Heart left ventricle (tissue), 16 donors: ENCODE measurements around the gene GOLGA3. TPM values are rescaled to one million over a fixed set of nuclear protein-coding genes. Genes with fewer than 3 reads are reported as not detected.
"Not testable (repeated sequence)": the region's sequence is repeated elsewhere in the genome, so short reads cannot be mapped to it uniquely, and the experiment has no call there.

Experiments used
- ATAC-seq, 4 donors: fragments of 200-7000 bp; cut with Tn5 transposase; one replicate each; pipeline ENCODE4 v1.9.1; 2020 to 2022; ENCODE audit warnings: moderate library complexity in 4 of 4, mild to moderate bottlenecking in 3 of 4, moderate number of reproducible peaks in 1 of 4
- DNase-seq, 5 donors: peaks; one replicate each; pipeline ENCODE4 v3.0.0-alpha.2; 2020
- H3K27ac ChIP-seq, 12 donors: fragments of 200-600 bp; sonication (generic) in 4 of 12; one replicate each; pipeline versions ENCODE4 v1.5.0 to v1.8.0; 2016 to 2022; ENCODE audit warnings: mild to moderate bottlenecking in 2 of 12
- H3K27me3 ChIP-seq, 9 donors: fragments of 200-600 bp; sonication (generic) in 2 of 9; one replicate each; pipeline versions ENCODE4 v1.5.1 to v1.8.0; 2016 to 2022; ENCODE audit warnings: mild to moderate bottlenecking in 3 of 9
- H3K36me3 ChIP-seq, 9 donors: fragments of 200-600 bp; sonication (generic) in 2 of 9; one replicate each; pipeline versions ENCODE4 v1.5.0 to v1.8.0; 2018 to 2022; ENCODE audit warnings: mild to moderate bottlenecking in 2 of 9
- H3K4me1 ChIP-seq, 12 donors: fragments of 200-600 bp; sonication (generic) in 4 of 12; one replicate each; pipeline versions ENCODE4 v1.5.0 to v1.8.0; 2016 to 2022; ENCODE audit warnings: mild to moderate bottlenecking in 3 of 12
- H3K4me3 ChIP-seq, 12 donors: fragments of 200-600 bp; sonication (generic) in 4 of 12; one replicate each; pipeline versions ENCODE4 v1.5.0 to v1.8.0; 2017 to 2022; ENCODE audit warnings: mild to moderate bottlenecking in 9 of 12, moderate library complexity in 4 of 12
- H3K9me3 ChIP-seq, 12 donors: fragments of 200-600 bp; sonication (generic) in 4 of 12; one replicate each; pipeline versions ENCODE4 v1.5.0 to v1.8.0; 2016 to 2022; ENCODE audit warnings: mild to moderate bottlenecking in 1 of 12
- POLR2A ChIP-seq, 2 donors: fragments of 450-650 bp; IDR thresholded peaks; one replicate each; pipeline ENCODE4 v1.6.1; 2017; ENCODE audit warnings: antibody characterized with exemption in 2 of 2, mild to moderate bottlenecking in 2 of 2, moderate library complexity in 2 of 2
- WGBS, 4 donors: extraction: QIAGEN DNeasy Blood & Tissue Kit in 2 of 4; methylation state at CpG; one replicate each; pipeline versions ENCODE4 v1.1.5 to v1.1.7; 2013 to 2018; 5-methylcytosine and 5-hydroxymethylcytosine counted together
- intact Hi-C, 10 donors: fragments of 100-400 bp; cut with DNase I; formaldehyde crosslinking; loops; one replicate each; pipeline versions ENCODE4 v1.11.1 to v1.14.2; 2022
- polyA plus RNA-seq, 2 donors: library from polyadenylated mRNA; stranded (reverse); fragments of 200-250 nt; gene quantifications; one replicate each; pipeline ENCODE4 v1.2.3, GENCODE V29; 2013
- total RNA-seq, 9 donors: library from RNA; depleted of rRNA in 2 of 9; stranded (reverse); fragments of >200 nt in 2 of 9; fragmentation: NEBNext Ultra II Directional in 3 of 9; extraction: Animal tissue kit (Norgen Biotek cat#: 25700) in 3 of 9; gene quantifications; one replicate each; pipeline versions ENCODE4 v1.1.0 to v1.2.4, GENCODE V29; 2016 to 2023
- TF ChIP-seq, protein P1 (sequence below), 12 donors: fragments of 200-600 bp; sonication (generic) in 4 of 12; IDR thresholded peaks; one replicate each; pipeline versions ENCODE4 v1.5.0 to v1.8.0; 2018 to 2022; ENCODE audit warnings: antibody characterized with exemption in 12 of 12, mild to moderate bottlenecking in 5 of 12
- donor health status: ischemic (EF 13 %, LVEDD 7.1; RV severe dilation, severe dysfunction).
- donor health status: healthy with polysubstance abuse.
- donor health status: DM: no; HTN: yes; CAD: no.
- donor health status: DM: no; HTN: no; CAD: no.
- donor health status: ischemic (EF 25% LVEDD 6.9; RV normal size, moderate dysfunction).
- donor health status: ischemic (EF 25% LVEDD 5.7; RV mildly dilated, moderate dysfunction).
- donor health status: healthy.
- donor health status: DM: yes; HTN: yes; CAD: no.
- donor health status: ischemic (EF 35%, LVEDD 5.7; RV mildly dilated, moderate dysfunction).
- donor health status: nonischemic (EF 11% LVEDD 7.7; RV severe dilation, severe dysfunction).
- donor health status: DM: yes; HTN: yes; CAD: no.
- donor health status: PGD.
- donor health status: ischemic (EF 29% LVEDD 5.4; RV normal size, mild dysfunction).
- donor health status: nonischemic (EF 23%, LVEDD 6.1; RV moderate dilation, normal function).

Gene GOLGA3
- total and polyA plus RNA-seq, 11 donors, result 12.0 to 46.2 (median 34.3) TPM

DNA sequence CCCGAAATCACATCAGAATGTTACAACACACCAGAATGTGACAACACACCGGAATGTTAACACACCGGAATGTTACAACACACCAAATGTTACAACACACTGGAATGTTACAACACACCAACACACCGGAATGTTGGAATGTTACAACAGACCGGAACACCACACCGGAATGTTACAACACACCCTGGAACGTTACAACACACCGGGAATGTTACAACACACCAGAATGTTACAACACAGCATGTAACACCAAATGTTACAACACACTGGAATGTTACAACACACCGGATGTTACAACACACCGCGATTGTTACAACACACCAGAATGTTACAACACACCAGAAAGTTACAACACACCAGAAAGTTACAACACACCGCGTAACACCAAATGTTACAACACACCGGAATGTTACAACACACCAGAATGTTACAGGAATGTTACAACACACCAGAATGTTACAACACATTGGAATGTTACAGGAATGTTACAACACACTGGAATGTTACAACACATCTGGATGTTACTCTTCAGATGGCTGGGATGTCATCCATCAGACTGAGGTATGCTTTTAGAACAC is 37.7 kb upstream of the GOLGA3 start:
- WGBS, 4 donors, result 94% methylated on average over 14 of the region's 14 CpGs
- TF ChIP-seq, protein P1, sequence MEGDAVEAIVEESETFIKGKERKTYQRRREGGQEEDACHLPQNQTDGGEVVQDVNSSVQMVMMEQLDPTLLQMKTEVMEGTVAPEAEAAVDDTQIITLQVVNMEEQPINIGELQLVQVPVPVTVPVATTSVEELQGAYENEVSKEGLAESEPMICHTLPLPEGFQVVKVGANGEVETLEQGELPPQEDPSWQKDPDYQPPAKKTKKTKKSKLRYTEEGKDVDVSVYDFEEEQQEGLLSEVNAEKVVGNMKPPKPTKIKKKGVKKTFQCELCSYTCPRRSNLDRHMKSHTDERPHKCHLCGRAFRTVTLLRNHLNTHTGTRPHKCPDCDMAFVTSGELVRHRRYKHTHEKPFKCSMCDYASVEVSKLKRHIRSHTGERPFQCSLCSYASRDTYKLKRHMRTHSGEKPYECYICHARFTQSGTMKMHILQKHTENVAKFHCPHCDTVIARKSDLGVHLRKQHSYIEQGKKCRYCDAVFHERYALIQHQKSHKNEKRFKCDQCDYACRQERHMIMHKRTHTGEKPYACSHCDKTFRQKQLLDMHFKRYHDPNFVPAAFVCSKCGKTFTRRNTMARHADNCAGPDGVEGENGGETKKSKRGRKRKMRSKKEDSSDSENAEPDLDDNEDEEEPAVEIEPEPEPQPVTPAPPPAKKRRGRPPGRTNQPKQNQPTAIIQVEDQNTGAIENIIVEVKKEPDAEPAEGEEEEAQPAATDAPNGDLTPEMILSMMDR (IDR thresholded peaks at IDR 0.05), result no peak
- no peak for TF ChIP-seq POLR2A (IDR thresholded peaks at IDR 0.05)
- H3K36me3 ChIP-seq, result peaks cover 0 to 90% (median 66%) of the 10 kb centered on the region in 9 donors
- intact Hi-C loops, result no loop called here
- peaks cover 0 to 7% (median 0%) of the 10 kb centered on the region in 12 donors for H3K9me3 ChIP-seq
- peak overlapping the region in 1 of 12 donors; percentile 46 for H3K27ac ChIP-seq
- DNase-seq, result no peak
- H3K4me3 ChIP-seq, result no peak overlapping the region
- ATAC-seq, result no peak
- H3K27me3 ChIP-seq, result no peaks in the 10 kb centered on the region
- no peaks in the 10 kb centered on the region for H3K4me1 ChIP-seq

DNA sequence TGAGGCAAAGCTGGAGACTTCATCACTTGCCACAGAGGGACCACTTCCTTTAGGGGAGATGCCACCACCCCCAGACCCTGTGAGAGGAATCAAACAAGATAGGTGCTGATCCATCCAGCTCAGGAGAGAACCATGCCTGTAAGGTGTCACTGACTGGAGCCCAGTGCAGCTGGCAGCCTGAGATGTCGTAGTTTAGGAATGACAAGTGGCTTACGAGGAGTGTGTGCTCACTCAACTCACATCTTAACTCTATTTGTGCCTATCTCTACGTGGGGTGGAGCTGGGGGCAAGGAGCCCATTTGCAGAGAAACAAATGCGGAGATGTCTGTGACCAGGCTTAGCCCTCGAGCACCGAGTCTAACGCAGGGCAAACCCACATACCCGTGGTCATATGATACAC is 32.9 kb upstream of the GOLGA3 start:
- DNase-seq (no peak), ATAC-seq (no peak)
- Histone ChIP-seq H3K27ac (no peak overlapping the region), H3K36me3 (peaks cover 0 to 91% (median 72%) of the 10 kb centered on the region in 9 donors), H3K4me1 (no peaks in the 10 kb centered on the region), H3K27me3 (no peaks in the 10 kb centered on the region), H3K4me3 (no peak overlapping the region), H3K9me3 (peaks cover 0 to 6% (median 0%) of the 10 kb centered on the region in 12 donors)
- intact Hi-C loops, result no loop called here
- TF ChIP-seq, protein P1 (IDR thresholded peaks at IDR 0.05), result no peak
- no peak for TF ChIP-seq POLR2A (IDR thresholded peaks at IDR 0.05)
- WGBS, 4 donors, result 85 to 94% (median 92%) methylated on average over 8 of the region's 8 CpGs

DNA sequence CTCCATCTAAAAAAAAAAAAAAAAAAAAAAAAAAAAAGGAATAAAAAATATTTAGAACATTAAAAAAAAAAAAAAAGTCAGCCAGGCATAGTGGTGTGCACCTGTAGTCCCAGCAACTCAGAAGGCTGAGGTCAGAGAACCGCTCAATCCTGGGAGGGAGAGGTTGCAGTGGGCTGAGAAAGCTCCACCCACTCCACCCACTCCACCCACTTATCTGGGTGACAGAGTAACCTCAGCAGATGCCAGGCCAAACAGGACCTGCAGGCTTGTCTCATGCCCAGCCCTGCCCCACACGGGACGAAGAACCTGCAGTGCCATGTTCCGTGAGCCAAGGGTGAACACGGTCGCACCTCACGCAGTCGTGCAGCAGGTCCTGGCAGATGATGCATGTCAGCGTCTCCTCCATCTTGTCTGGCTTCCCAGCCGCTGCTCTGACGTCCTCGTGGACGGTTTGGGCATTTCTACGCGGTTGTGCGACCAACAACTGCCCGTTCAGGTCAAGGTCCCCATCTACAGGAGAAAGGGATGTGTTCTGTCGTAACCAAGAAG is 30.1 kb upstream of the GOLGA3 start:
- intact Hi-C loops, result no loop called here
- Histone ChIP-seq H3K27me3 (no peaks in the 10 kb centered on the region), H3K36me3 (peaks cover 0 to 91% (median 86%) of the 10 kb centered on the region in 9 donors), H3K4me1 (no peaks in the 10 kb centered on the region), H3K9me3 (no peaks in the 10 kb centered on the region), H3K4me3 (no peak overlapping the region), H3K27ac (no peak overlapping the region)
- DNase-seq (peak in 1 of 5 donors; percentile 18), ATAC-seq (peak in 3 of 4 donors; percentile 27 to 48 (median 38))
- TF ChIP-seq, protein P1 (IDR thresholded peaks at IDR 0.05), result no peak
- no peak for TF ChIP-seq POLR2A (IDR thresholded peaks at IDR 0.05)
- 88 to 92% (median 91%) methylated on average over 18 of the region's 18 CpGs for WGBS, 4 donors

DNA sequence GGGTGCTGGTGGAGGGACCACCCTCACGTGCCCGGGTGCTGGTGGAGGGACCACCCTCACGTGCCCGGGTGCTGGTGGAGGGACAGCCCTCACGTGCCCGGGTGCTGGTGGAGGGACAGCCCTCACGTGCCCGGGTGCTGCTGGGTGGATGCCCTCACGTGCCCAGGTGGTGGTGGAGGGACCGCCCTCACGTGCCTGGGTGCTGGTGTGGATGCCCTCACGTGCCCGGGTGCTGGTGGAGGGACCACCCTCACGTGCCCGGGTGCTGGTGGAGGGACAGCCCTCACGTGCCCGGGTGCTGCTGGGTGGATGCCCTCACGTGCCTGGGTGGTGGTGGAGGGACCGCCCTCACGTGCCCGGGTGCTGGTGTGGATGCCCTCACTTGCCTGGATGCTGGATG is 28.4 kb upstream of the GOLGA3 start:
- H3K9me3 ChIP-seq, H3K4me1 ChIP-seq, ATAC-seq, H3K4me3 ChIP-seq, DNase-seq, H3K27me3 ChIP-seq, intact Hi-C loops, H3K27ac ChIP-seq: not testable (repeated sequence)
- 90 to 98% (median 93%) methylated on average over 2 to 21 of the region's 21 CpGs for WGBS, 4 donors
- peaks cover 3 to 98% (median 96%) of the 10 kb centered on the region in 9 donors for H3K36me3 ChIP-seq
